IPS-NIHi7 (cell line): ENCODE measurements around the gene DUS1L.
A peak's percentile ranks its signal among the peaks of the same experiment; 100 is the strongest.

Experiments used
- DNase-seq: peaks from one replicate; pipeline ENCODE4 v3.0.0; 2012; ENCODE audit warnings: mixed read lengths; ENCODE audit errors: extremely low spot score

DUS1L gene

DNA sequence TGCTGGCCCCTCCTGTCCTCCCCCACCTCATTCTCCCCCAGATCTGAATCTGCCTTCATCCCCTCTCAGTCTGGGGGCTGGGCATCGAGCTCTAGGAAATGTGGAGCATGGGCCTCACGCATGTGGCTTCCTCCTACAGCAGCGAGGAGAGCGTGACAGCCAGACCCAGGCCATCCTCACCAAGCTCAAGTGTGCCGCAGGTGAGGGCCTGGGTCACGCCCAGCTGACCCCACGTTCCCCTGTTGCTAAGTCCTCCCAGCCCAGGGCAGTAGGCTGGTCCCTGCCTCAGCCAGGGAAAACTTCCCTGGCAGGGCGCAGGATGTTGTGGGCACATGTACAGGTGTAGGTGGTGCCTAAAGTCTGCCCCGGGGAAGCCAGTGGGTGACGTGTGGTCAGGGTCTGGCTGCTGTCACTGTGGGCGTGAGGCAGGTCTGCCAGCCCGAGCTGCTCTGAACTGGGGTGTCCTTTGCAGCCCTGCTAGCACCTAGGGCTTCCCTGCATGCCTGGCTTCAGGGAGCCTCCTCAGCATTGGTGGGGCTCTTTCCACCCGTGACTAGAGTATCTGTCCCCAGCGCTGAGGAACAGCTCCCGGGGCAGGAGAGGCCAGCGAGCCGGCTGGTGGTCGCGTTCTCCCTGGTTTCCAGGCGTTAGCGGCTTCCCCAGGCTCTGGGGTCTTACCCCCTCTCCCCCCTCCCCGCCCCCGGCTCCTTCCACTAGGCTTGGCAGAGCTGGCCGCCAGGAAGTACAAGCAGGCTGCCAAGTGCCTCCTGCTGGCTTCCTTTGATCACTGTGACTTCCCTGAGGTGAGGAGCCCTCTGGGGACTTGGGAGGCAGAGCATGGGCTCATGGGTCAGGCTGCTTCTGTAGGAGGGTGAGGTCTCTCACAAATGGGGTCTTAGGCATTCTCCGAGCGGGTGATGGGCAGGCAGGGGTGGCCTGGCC is 10.3 kb downstream of the DUS1L start:
- no peak for DNase-seq

GRCh38 chr17:82054351-82055022 is 11.1 kb downstream of the DUS1L start:
- no peak for DNase-seq

- DNase-seq, result no peak
These were observed 11.9 kb downstream of the DUS1L start for GRCh38 chr17:82053556-82054263.

DNA sequence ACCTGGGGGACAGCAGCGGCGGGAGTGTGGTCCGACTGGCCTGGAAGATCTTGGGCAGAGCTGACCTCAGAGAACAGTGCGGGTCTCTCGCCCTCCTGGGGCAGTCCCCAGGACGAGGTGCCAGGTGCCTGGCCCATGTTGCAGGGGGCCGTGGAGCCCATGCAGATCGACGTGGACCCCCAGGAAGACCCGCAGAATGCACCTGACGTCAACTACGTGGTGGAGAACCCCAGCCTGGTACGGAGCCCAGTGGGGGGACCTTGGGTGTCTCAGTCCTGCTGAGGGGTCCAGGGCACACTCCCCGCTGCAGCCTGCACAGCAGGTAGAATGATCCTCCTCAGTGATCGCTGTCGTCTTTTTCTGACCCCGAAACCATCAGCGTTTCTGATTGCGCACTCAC is 12.5 kb downstream of the DUS1L start:
- no peak for DNase-seq

DNA sequence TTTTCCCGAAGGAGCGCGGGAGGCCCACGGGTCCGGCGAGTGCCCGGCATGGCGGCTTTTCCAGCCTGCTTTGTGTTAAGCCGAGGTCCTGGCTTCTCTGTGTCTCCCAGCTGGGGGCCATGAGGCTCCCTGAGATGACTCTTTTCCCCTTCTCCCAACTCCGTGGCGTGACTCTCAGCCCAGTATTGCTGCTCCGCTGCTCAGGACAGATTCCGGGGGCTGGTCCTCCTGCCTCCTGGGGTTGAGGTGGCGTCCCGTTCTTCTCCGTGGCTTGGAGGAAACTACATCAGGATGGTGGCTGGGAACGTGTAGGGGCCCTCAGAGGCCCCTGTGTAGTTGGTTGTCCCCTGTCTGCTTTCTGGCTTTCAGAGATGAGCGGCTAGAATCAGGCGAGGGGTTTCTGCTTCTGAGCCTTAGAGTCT is 13.0 kb downstream of the DUS1L start:
- no peak for DNase-seq

GRCh38 chr17:82051776-82052637 is 13.6 kb downstream of the DUS1L start, which contains the start of the genes GPS1 and RFNG:
GPS1 (plus strand) TSS chr17:82051898; CDS start chr17:82051932, 34 bp downstream.
RFNG (minus strand) TSS chr17:82051811; CDS start chr17:82051766, 45 bp downstream.
- peak; percentile 82 for DNase-seq

GRCh38 chr17:82050761-82051641 is 14.6 kb downstream of the DUS1L start:
- peak; percentile 55 for DNase-seq

GRCh38 chr17:82050152-82050760 is 15.3 kb downstream of the DUS1L start:
- DNase-seq, result no peak

- no peak for DNase-seq
These were observed 16.1 kb downstream of the DUS1L start for GRCh38 chr17:82049521-82049971.

GRCh38 chr17:82049106-82049505 is 16.5 kb downstream of the DUS1L start:
- no peak for DNase-seq

DNA sequence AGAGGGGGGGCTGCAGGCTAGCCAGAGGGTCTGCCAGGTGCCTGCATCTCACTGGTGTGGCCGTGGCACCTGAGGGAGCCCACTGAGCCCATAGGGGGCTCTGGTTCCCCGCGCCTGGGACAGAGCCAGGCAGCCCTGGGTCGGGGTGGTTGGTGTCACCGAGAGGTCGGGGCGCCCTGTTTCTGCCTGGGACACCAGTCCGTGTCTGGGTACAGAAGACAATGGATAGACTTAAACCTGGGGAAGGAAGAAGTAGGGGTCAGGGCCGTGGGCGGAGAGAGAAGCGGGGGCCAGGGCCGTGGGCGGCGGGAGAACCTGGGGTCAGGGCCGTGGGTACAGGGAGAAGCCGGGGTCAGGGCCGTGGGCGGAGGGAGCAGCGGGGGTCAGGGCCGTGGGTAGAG is 17.0 kb downstream of the DUS1L start:
- no peak for DNase-seq

- DNase-seq, result no peak
These were observed 17.6 kb downstream of the DUS1L start for GRCh38 chr17:82047914-82048570.

GRCh38 chr17:82047379-82047778 is 18.2 kb downstream of the DUS1L start:
- no peak for DNase-seq

DNA sequence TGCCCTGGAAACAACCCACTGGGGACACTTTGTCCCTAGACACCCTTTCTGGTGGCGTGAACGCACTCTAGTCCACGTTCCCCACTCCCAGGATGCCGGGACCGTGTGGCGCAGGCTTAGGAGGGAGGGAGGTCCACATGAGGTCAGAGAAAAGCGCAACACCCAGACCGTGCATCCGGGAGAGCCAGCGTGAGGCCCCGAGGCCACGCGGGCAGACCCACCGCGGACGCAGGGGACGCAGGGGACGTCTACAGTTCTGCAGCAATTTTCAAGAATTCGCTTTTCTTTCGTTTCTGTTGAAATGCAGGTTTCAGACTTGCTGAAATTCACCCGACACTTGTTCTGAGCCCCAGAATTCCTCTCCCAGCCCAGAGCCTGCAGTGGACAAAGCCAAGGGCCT is 18.7 kb downstream of the DUS1L start:
- DNase-seq, result no peak

DNA sequence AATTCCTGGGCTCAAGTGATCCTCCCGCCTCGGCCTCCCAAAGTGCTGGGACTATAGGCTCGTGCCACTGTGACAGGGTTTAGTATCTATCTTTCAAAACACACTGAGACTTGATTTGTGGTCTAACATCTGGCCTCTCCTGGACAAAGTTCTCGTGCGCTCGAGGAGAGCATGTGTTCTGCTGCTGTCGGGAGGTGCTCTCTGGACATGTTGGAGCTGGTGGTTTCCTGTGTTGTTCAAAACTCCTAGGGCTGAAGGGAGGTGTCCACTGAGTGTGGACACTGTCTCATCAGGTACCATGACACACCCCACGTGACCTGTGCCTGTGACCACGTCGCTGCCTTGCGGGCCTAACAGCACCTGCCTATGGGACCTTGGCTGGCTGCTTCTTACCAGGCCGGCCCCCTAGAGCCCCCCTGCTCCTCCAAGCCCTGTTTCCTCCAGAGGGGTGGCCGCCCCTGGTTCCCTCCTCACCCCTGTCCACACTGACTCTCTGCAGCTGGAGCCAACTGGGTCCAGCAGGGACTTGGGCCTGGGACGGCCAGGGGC is 19.6 kb downstream of the DUS1L start:
- DNase-seq, result no peak

- no peak for DNase-seq
These were observed 22.1 kb downstream of the DUS1L start for GRCh38 chr17:82043507-82043906.

DNA sequence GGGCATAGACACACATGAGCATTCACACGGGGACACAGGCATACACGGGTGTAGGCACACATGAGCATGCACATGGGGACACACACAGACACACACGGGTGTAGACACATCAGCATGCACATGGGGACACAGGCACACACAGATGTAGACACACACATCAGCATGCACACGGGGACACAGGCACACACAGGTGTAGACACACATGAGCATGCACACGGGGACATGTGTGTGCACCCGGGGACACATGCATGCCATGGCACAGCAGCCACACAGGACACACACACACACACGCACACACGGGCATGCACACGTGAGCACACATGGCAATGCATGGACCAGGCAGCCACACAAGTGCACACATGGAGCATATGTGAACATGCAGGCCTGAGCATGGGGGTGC is 23.0 kb downstream of the DUS1L start:
- no peak for DNase-seq

DNA sequence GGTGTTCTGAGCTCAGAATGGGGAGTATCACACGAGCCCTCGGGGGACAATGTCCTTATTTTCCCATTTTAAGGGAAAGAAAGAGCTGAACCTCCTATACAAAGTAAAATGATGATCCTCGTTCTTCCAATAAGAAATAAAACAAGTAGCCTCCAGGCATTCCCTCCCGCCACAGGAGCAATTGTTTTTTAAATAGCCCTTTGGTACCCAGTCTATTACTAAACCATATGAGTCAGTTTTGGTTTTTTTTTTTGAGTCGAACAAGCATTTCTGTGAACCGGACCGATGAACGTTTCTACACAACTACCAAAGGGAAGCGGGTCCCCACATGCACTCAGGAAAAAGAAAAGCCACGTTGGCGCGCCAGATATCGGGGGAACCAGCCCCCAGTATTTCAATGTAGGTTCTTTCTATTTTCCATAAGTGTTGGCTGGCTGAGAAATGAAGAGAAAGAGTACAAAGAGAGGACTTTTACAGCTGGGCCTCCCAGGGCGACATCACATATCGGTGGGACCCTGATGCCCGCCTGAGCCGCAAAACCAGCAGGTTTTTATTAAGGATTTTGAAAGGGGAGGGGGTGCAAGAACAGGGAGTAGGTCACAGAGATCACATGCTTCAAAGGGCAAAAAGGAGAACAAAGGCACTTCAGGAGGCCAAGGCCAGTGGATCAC is 24.3 kb downstream of the DUS1L start:
- no peak for DNase-seq
